ENCODE results near the gene CFAP74.

The CFAP74 gene

GRCh38 chr1:2041305-2041704 is 37.7 kb upstream of the CFAP74 start:
- no peak for DNase-seq (ENCODE audit: low read depth in 2 of 2, low spot score in 1 of 2)

DNA sequence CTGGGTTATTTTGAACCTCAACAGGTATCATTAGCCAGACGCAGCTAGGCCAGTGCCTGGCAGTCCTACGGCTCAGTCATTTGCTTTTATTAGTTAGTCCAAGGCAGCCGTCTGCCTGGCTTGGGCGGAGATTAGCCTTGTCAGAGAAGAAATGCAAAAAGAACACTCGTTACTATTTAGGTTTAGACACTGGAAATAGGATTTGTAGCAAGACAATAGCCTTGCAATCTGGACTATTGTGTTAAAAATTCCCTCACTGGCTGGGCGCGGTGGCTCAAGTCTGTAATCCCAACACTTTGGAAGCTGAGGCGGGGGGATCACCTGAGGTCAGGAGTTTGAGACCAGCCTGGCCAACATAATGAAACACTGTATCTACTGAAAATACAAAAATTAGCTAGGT is 35.7 kb upstream of the CFAP74 start:
- DNase-seq (ENCODE audit: low read depth in 2 of 2, low spot score in 1 of 2) = no peak

- DNase-seq (ENCODE audit: low read depth in 2 of 2, low spot score in 1 of 2) = no peak
Observed at GRCh38 chr1:2038229-2038628, 34.6 kb upstream of the CFAP74 start.

DNA sequence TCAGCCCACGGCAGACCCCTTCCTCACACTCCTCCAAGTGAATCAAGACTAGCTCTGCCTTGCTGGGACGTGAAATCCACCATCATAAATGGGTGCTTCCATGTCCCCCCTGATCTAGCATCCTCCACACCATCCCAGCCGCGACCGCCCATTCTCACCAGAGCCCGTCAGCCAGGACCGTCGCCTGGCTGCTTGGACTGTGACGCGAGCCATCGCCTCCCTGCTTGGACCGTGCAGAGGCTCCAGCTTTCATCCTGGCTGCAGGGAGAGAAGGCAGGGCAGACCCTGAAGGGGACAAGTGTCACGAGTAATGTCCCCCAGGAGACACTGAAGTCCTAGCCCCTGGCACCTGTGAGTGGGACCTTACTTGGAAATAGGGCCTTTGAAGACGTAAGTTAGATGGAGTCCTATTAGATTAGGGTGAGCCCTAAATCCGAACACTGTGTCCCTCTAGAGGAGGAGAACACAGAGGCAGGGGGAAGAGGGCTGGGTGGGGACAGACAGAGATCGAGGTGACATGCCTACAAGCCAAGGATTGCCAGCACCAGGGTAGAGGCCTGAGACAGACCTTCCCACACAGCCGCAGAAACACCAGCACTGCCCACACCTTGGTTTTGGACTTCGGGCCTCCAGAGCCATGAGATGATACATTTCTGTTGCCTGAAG is 33.9 kb upstream of the CFAP74 start:
- DNase-seq (ENCODE audit: low read depth in 2 of 2, low spot score in 1 of 2) = no peak

- no peak for DNase-seq (ENCODE audit: low read depth in 2 of 2, low spot score in 1 of 2)
Observed at GRCh38 chr1:2036287-2036686, 32.7 kb upstream of the CFAP74 start.

- DNase-seq (ENCODE audit: low read depth in 2 of 2, low spot score in 1 of 2) = no peak
Observed at GRCh38 chr1:2033165-2033564, 29.6 kb upstream of the CFAP74 start.

- no peak for DNase-seq (ENCODE audit: low read depth in 2 of 2, low spot score in 1 of 2)
Observed at GRCh38 chr1:2032737-2033136, 29.2 kb upstream of the CFAP74 start.

DNA sequence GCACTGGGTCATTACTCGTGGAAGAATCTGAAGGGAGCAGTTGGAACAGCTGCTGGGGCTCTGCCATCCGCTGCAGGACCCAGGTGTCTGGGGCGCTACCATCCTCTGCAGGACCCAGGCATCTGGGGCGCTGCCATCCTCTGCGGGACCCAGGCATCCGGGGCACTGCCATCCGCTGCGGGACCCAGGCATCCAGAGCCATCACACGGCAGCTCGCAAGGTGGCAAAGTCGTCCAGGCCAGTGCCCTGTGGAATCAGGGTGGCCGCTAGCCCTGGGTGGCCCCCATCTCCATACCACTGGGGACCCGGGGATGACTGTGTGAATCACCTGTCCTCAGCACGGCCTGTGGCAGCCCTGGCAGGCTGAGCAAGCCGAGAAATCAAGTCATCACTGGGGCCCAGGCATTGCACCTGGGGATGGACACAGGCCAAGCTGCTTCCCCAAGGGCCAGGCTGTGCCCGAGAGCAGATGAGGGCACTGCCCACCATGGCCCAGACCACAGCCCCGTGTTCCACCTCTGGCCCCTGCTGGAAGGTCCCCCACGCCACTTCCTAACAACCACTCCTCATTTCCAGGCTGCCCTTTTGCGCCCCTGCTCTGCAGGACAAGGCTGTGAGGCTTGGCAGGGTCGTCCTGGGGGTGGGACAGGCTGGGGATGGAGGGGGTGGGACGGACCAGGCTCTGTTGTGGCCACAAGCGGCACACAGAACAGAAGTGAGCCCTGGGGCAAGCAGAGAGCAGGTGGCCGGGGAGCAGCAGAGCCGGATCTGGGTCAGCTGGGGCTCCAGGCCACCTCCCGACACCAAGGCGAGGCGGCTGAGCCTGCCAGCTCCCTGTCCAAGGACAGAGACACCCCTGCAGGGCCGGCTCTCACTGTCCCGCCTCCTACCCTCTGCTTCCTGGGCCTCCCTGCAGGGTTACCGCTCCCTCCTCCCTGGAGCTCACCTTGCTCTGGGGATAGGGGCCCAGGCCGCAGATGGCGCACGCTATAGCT is 28.3 kb upstream of the CFAP74 start:
- no peak for DNase-seq (ENCODE audit: low read depth in 2 of 2, low spot score in 1 of 2)

- DNase-seq (ENCODE audit: low read depth in 2 of 2, low spot score in 1 of 2) = no peak
Observed at GRCh38 chr1:2030076-2030871, 26.7 kb upstream of the CFAP74 start.

- DNase-seq (ENCODE audit: low read depth in 2 of 2, low spot score in 1 of 2) = no peak
Observed at GRCh38 chr1:2029561-2029960, 26.0 kb upstream of the CFAP74 start.

- no peak for DNase-seq (ENCODE audit: low read depth in 2 of 2, low spot score in 1 of 2)
Observed at GRCh38 chr1:2028870-2029560, 25.4 kb upstream of the CFAP74 start.

GRCh38 chr1:2027961-2028583 is 24.5 kb upstream of the CFAP74 start:
- no peak for DNase-seq (ENCODE audit: low read depth in 2 of 2, low spot score in 1 of 2)

DNA sequence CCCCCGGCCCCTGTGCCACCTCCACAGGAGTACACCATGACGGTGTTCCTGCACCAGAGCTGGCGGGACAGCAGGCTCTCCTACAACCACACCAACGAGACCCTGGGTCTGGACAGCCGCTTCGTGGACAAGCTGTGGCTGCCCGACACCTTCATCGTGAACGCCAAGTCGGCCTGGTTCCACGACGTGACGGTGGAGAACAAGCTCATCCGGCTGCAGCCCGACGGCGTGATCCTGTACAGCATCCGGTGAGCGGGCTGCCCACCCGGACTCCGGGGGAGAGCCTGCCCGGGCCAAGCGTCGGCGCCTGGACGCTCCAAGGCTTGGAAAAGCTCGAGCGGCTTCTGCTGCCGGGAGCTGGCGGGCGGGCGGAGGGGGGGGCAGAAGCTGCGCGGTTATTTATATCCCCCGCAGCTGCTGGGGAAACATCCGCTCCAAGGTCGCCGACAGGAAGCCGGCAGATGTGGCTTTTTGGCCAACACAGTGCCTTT is 21.9 kb upstream of the CFAP74 start:
- DNase-seq (ENCODE audit: low read depth in 2 of 2, low spot score in 1 of 2) = no peak

GRCh38 chr1:2024887-2025286 is 21.3 kb upstream of the CFAP74 start:
- DNase-seq (ENCODE audit: low read depth in 2 of 2, low spot score in 1 of 2) = no peak

DNA sequence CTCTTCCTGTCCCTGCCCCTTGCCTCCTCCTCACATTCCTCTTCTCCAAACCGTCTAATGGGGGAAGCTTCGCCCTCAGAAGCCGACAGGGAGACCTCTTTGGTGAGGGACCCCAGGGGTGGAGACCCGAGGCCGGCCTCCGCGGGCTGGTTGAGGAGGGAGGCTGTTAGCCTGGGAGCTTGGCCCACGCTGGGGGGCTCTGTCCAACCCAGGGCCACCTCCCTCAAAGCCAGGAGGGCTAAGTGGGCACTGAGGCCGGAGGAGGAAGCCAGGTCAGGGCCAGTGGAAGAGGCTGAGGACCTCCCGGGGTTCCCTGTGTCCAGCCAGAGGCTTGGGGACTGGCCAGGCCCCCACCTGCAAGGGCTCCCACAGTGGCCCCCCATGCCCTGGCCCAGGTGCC is 20.9 kb upstream of the CFAP74 start:
- DNase-seq (ENCODE audit: low read depth in 2 of 2, low spot score in 1 of 2) = no peak

DNA sequence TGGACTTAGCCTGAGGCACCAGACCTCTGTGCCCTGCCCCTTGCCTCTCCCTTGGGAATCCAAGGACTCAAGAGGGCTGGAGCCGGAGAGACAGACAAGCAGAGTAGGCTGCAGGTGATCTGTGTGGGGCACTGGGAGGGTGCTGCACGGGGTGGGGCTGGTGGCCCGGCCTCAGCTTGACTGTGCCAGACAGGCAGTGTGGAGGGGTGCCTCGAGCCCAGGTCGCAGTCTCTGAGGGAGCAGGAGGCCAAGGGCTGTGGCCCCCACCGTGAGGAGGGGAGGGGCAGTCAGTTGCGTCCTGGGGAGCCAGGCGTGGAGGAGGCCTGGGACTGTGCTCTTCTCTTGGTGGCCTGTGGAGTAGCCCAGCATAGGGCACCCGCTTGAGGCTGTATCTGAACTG is 19.6 kb upstream of the CFAP74 start:
- DNase-seq (ENCODE audit: low read depth in 2 of 2, low spot score in 1 of 2) = no peak

- no peak for DNase-seq (ENCODE audit: low read depth in 2 of 2, low spot score in 1 of 2)
Observed at GRCh38 chr1:2022063-2022770, 18.6 kb upstream of the CFAP74 start.

DNA sequence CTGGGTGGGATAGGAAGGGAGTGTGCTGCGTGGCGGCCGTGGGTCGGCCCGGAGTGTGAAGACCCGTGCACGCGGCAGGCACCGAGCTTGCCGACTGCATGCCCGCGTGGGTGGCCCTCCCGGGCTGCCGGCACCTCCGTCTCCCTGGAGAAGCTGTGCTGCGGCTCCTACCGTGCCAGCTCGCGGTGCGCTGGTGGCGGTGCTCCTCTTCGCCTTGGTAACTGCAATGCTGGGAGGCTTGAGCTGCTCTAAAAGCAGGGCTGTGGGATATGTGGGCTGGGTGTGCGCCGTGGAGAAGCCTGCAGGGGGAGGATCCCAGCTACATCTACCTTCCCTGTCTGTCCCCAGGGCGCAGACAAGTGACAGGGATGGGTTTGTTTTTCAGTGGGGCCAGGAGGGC is 18.0 kb upstream of the CFAP74 start:
- no peak for DNase-seq (ENCODE audit: low read depth in 2 of 2, low spot score in 1 of 2)

GRCh38 chr1:2020310-2020655 is 16.7 kb upstream of the CFAP74 start:
- no peak for DNase-seq (ENCODE audit: low read depth in 2 of 2, low spot score in 1 of 2)
